Choroid plexus epithelial cell (primary cell): ENCODE measurements around the gene FOXP4.

Experiments used
- DNase-seq: peaks from one replicate; pipeline ENCODE4 v3.0.0-alpha.2; 2010; ENCODE audit warnings: low read depth
- H3K4me3 ChIP-seq: 2 replicates; pipeline ENCODE4 v1.5.1; 2011; ENCODE audit warnings: low read depth, mild to moderate bottlenecking, control low read depth, low read length, moderate library complexity
- TF ChIP-seq, protein P1 (sequence below): conservative IDR thresholded peaks from 2 replicates; pipeline ENCODE4 v1.5.1; 2011; ENCODE audit warnings: low read depth, mild to moderate bottlenecking, control low read depth, inconsistent platforms, low read length, moderate library complexity

FOXP4 gene

DNA sequence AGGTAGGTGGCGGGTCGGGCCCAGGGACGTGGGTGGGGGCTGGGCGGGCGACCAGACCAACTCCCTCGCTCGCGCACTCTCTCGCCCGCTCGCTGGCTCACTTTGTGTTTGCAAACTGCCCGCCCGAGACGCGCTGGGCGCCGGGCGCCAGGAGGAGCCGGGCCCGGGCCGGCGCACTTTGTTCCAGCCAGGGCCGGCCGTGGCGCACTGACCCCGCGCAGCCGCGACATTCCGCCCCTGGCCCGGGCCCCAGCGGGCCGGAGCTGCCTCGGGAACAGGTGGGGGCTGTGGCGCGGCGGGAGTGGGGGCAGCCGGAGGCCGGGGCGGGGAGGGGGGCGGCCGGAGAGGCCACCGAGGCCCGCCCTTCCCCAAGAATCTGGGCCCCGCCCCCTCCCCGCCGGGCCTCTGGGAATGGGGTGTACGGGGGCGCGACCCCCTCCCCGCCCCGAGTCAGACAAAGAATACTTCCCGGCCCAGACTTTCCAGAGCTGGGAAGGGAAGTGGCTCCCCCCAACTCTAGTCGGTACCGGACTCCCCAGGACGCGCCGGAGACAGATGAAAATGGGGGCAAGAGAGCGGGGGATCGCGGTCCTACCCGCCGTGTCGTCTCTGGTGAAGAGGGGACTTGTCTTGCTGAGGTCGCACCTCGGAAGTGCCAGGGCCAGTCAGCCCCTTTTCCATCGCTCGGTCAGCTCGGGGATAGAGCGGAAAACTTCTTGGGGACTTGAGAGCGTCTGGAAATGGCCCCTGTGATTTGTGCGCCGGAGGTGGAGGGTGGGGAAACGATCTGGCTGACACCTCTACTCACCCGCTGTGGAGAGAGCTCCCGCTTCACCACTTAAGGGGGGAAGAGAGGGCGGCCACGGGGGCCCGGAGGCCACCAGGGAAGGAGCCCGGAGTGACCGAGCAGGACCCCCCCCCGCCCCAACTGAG is 951 bp downstream of the FOXP4 start:
- peak overlapping the region; percentile 78 for H3K4me3 ChIP-seq
- TF ChIP-seq, protein P1, sequence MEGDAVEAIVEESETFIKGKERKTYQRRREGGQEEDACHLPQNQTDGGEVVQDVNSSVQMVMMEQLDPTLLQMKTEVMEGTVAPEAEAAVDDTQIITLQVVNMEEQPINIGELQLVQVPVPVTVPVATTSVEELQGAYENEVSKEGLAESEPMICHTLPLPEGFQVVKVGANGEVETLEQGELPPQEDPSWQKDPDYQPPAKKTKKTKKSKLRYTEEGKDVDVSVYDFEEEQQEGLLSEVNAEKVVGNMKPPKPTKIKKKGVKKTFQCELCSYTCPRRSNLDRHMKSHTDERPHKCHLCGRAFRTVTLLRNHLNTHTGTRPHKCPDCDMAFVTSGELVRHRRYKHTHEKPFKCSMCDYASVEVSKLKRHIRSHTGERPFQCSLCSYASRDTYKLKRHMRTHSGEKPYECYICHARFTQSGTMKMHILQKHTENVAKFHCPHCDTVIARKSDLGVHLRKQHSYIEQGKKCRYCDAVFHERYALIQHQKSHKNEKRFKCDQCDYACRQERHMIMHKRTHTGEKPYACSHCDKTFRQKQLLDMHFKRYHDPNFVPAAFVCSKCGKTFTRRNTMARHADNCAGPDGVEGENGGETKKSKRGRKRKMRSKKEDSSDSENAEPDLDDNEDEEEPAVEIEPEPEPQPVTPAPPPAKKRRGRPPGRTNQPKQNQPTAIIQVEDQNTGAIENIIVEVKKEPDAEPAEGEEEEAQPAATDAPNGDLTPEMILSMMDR = no peak
- DNase-seq = peak; percentile 57

DNA sequence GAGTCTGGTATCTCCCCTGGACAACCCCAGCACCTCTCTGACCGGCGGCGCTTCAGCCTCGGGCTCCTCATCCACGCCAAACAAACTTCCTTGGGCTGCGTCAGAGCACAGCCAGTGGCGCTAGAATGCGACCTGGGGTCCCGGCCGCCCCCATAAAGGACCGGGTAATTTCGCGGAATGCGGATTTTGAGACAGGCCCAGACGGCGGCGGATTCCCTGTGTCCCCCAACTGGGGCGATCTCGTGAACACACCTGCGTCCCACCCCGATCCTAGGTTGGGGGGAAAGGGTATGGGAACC is 1.6 kb downstream of the FOXP4 start:
- DNase-seq = no peak
- TF ChIP-seq, protein P1 = no peak
- H3K4me3 ChIP-seq = peak overlapping the region; percentile 78

DNA sequence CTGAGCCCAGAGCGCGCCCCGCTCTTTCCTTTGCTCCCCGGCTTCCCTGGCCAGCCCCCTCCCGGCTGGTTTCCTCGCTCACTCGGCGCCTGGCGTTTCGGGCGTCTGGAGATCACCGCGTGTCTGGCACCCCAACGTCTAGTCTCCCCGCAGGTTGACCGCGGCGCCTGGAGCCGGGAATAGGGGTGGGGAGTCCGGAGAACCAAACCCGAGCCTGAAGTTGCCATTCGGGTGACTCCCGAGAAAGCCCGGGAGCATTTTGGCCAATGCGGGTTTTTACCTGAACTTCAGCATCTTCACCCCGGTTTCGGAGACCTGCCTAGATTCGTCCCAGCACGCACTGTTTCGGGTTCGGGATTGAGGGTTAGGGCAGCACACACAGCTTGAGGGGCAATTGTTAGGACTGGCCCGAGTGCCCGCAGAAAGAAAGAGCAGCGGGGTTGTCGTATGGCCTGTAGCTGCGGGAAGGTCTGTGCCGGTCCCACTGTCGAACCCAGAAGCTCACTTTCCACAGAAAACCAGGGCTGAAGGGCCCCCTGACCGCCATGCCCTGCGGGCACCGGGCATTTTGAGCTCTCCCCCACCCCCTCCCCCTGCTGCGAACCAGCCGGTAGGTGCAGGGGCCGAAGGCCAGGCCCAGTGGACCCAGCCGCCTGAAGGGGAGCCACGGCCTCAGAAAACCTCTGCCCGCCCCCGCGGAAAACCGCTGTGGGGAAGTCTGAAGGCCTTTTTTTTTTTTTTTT is 2.1 kb downstream of the FOXP4 start:
- TF ChIP-seq, protein P1 = no peak
- no peak for DNase-seq
- peak overlapping the region; percentile 78 for H3K4me3 ChIP-seq

DNA sequence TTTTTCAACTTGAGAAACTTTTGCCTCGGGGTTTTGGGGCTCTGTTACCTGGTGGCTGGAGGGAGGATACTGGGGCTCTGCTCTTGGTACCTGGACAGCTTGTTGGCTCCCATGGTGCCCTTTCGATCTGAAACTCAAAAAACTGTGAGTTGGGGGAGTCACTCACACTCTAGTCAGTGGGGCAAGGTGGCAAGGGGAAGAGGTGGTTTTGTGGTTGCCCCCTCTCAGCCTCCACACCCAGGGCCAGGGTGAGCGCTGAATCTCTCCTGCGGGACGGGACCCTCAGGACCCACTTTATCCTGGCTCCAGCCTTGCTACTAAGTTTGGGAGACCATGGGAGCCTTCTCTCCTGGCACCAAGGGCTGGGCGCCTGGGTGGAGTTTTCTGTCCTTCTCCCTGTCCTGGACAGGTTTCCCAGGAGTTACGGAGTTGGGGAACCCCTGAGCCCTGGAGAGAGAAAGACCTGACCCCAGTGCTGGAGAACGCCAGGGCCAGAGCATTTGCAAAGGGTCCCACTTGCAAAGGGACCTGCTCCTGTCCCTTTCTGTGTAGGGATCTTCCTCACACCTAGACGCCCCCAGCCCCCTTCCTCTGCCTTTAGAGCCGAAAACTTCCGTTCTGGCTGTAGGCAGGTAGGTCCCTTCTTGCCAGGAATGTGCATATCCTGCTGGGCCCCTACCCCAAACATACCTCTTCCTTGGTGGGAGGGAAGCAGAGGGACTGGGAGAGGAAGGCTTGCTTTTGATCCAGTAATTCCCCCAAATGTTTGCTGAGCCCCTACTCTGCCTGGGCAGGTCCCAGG is 2.9 kb downstream of the FOXP4 start:
- no peak for DNase-seq
- no peak overlapping the region for H3K4me3 ChIP-seq
- TF ChIP-seq, protein P1 = no peak

DNA sequence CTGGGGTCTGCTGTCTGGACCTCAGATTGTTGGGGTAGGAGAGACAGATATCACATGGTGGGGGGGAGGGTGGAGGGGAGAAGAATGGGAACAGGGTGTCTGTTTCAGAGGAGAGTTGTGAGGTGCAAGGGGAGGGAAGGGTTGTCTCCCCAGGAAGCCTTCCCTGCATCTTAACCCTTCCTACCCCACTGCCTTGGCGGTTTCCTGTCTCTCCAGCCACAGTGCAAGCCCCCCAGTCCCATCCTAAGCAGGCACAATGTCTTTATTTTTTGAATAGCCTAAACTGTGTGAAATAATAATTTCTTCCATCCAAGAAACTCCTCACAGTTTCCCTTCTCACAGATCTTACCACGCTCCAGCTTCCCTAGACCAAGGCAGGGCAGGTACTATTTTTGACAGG is 3.5 kb downstream of the FOXP4 start:
- TF ChIP-seq, protein P1 = no peak
- DNase-seq = no peak
- H3K4me3 ChIP-seq = no peak overlapping the region

DNA sequence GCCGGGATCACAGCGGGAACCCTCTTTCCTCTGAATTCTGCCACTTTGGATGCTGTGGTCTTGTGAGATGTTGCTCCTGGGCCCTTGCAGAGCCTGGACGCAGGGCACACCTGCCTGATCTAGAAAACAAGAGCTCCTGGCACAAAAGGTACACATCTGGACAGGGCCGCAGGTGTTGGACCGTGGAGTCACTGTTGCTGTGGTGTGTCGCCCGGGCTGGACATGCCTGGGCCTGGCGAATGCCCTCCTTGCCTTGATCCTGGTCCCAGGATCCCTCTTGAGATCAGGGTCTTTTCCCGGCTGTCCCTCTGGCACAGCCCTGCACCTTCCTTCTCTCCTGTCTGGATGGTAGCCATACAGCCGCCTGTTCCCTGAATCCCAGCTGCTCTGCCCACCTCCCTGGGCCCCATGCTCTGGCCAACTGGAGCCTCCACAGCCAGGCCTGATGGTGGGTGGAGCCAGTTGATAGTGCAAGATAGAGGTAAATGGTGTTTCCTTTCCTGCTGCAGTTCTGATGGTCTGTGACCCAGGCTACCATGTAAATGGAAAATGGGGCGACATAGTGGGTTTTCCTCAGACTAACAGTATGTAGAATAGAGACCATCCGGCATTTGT is 5.0 kb downstream of the FOXP4 start:
- H3K4me3 ChIP-seq = no peak overlapping the region
- DNase-seq = no peak

More for the DNA sequence above, 5.0 kb downstream of the FOXP4 start:
- TF ChIP-seq, protein P1 = no peak
